ENCODE results near the gene MGRN1. TPM values are rescaled to one million over a fixed set of nuclear protein-coding genes. Genes with fewer than 3 reads are reported as not detected.
A peak's percentile ranks its signal among the peaks of the same experiment; 100 is the strongest.

The MGRN1 gene
- total and polyA plus RNA-seq, 2 of the 13 experiments (the other 11 are each of a cell fraction or from before 2014, with no cell fraction given): 11.9 to 12.6 TPM

- TF ChIP-seq KAT7 (CRISPR knock-in tag; IDR thresholded peaks at IDR 0.05; ENCODE audit: borderline replicate concordance) (peak; percentile 93; the same call in 1 of the 2 replicates), IRX3 (CRISPR knock-in tag; IDR thresholded peaks at IDR 0.05; ENCODE audit: borderline replicate concordance, low read depth) (no peak), CEBPB (IDR thresholded peaks at IDR 0.05; ENCODE audit: borderline replicate concordance, low read depth, low read length) (no peak), GATAD2A (CRISPR knock-in tag; IDR thresholded peaks at IDR 0.05) (peak; percentile 32; the same call in 1 of the 2 replicates), PRPF4 (IDR thresholded peaks at IDR 0.05; ENCODE audit: low read depth, low read length, poor library complexity, severe bottlenecking) (no peak), GABPA (IDR thresholded peaks at IDR 0.05; ENCODE audit: low read depth, low read length) (peak; percentile 96), GABPA (CRISPR knock-in tag; IDR thresholded peaks at IDR 0.05; ENCODE audit: low read depth) (peak; percentile 92), ARNT (IDR thresholded peaks at IDR 0.05) (no peak), ATF3 (CRISPR knock-in tag; IDR thresholded peaks at IDR 0.05) (no peak), ZNF20 (CRISPR knock-in tag; IDR thresholded peaks at IDR 0.05) (no peak), MAFK (conservative IDR thresholded peaks at IDR 0.05 in 1 of 2, IDR thresholded peaks at IDR 0.05 in 1 of 2; ENCODE audit: low read length in 2 of 2) (no peak), SRY (CRISPR knock-in tag; IDR thresholded peaks at IDR 0.05) (peak; percentile 82; the same call in 1 of the 2 replicates), MED8 (CRISPR knock-in tag; IDR thresholded peaks at IDR 0.05; ENCODE audit: insufficient replicate concordance) (peak; percentile 17), ZBED4 (CRISPR knock-in tag; IDR thresholded peaks at IDR 0.05; ENCODE audit: borderline replicate concordance) (peak; percentile 94), E2F5 (CRISPR knock-in tag; conservative IDR thresholded peaks at IDR 0.05) (peak; percentile 44; the same call in 1 of the 2 replicates), DMTF1 (CRISPR knock-in tag; IDR thresholded peaks at IDR 0.05) (no peak), TARDBP (CRISPR knock-in tag; IDR thresholded peaks at IDR 0.05) (peak; percentile 79), MATR3 (CRISPR knock-in tag; IDR thresholded peaks at IDR 0.05) (no peak), ARNTL (CRISPR knock-in tag; IDR thresholded peaks at IDR 0.05) (peak; percentile 37; the same call in 1 of the 2 replicates), ZMYM3 (CRISPR knock-in tag; IDR thresholded peaks at IDR 0.05) (0 out of 2 replicates have a peak, but pooled peaks have one; percentile 13), RXRB (CRISPR knock-in tag; IDR thresholded peaks at IDR 0.05; ENCODE audit: borderline replicate concordance) (peak; percentile 19; the same call in 1 of the 2 replicates), ZNF720 (CRISPR knock-in tag; IDR thresholded peaks at IDR 0.05) (no peak), GATA4 (IDR thresholded peaks at IDR 0.05; ENCODE audit: borderline replicate concordance, low read depth) (no peak)
Measured at GRCh38 chr16:4734063-4734729, 109.6 kb downstream of the MGRN1 start, which contains the start of the genes ANKS3 and DNAAF8 (continued).

Data from HepG2 (cell line).